K562 (cell line): ENCODE data around the gene IL36RN. TPM values are rescaled to one million over a fixed set of nuclear protein-coding genes. Genes with fewer than 3 reads are reported as not detected.

Source experiments
- ATAC-seq: fragments of 200-7000 bp; cut with Tn5 transposase; 3 replicates; pipeline ENCODE4 v1.9.1; 2020; ENCODE audit warnings: moderate library complexity
- BruUV-seq: library from RNA; stranded (reverse); fragments of 400-500 nt; replicated peaks from 2 replicates; lab custom pipeline; 2021; lab: Mats Ljungman, UMichigan
- CTCF ChIA-PET: fragments of 300-600 bp; formaldehyde crosslinking; extraction: SDS; loops from one replicate; lab custom pipeline; 2021; ENCODE audit warnings: low intra/inter-chr PET ratio; lab: Yijun Ruan, JAX
- POLR2A ChIA-PET: fragments of 300-600, 350-650 bp; sonication (Branson Sonifier 250); formaldehyde crosslinking; extraction: SDS; loops from one replicate; lab custom pipeline; 2021; ENCODE audit warnings: antibody characterized with exemption, inconsistent platforms; lab: Yijun Ruan, JAX
- DNase-seq, 4 experiments: peaks; one replicate each; pipeline versions ENCODE4 v3.0.0 to v3.0.0-alpha.2; 2011 to 2018; ENCODE audit warnings: low spot score in 3 of 4, mixed read lengths in 3 of 4; ENCODE audit errors: extremely low read depth in 1 of 4
- FAIRE-seq: peaks from 2 replicates; lab custom pipeline; 2011; peaks lifted over from hg19 to GRCh38; lab: Jason Lieb, UNC
- H2AFZ ChIP-seq: 2 replicates; pipeline ENCODE4 v1.6.0; 2011; ENCODE audit warnings: low read depth, low read length, control low read depth, inconsistent platforms
- H3K27ac ChIP-seq: fragments of 200-600 bp; 3 replicates; pipeline ENCODE4 v1.8.0; 2011; ENCODE audit warnings: low read depth, mild to moderate bottlenecking, control low read depth, inconsistent platforms, low read length, moderate library complexity, mixed read lengths; ENCODE audit errors: extremely low read depth
- H3K27me3 ChIP-seq, 2 experiments: fragments of 300-600 bp in 1 of 2; 2 replicates in 1 of 2; 3 replicates in 1 of 2; pipeline versions ENCODE4 v1.6.0 to v1.8.0; 2011; ENCODE audit warnings: inconsistent platforms in 2 of 2, low read length in 2 of 2, mild to moderate bottlenecking in 1 of 2, mixed read lengths in 1 of 2, moderate library complexity in 1 of 2; ENCODE audit not compliant: control insufficient read depth in 2 of 2, insufficient read depth in 2 of 2
- H3K36me3 ChIP-seq: fragments of 300-600 bp; 3 replicates; pipeline ENCODE4 v1.8.0; 2011; ENCODE audit warnings: mild to moderate bottlenecking, low read length, inconsistent platforms; ENCODE audit not compliant: control insufficient read depth, insufficient read depth
- H3K4me1 ChIP-seq, 2 experiments: fragments of 200-600 bp in 1 of 2; replicated peaks in 1 of 2; 2 replicates in 1 of 2; 3 replicates in 1 of 2; pipeline versions ENCODE4 v1.5.1 to v1.8.0; 2011; ENCODE audit warnings: inconsistent platforms in 2 of 2, low read length in 2 of 2, mild to moderate bottlenecking in 1 of 2, mixed read lengths in 1 of 2, moderate library complexity in 1 of 2; ENCODE audit not compliant: control insufficient read depth in 2 of 2, insufficient read depth in 2 of 2
- H3K4me2 ChIP-seq: 2 replicates; pipeline ENCODE4 v1.6.1; 2011; ENCODE audit warnings: low read length, control low read depth, inconsistent platforms, mixed read lengths; ENCODE audit not compliant: insufficient read depth
- H3K4me3 ChIP-seq: fragments of 200-600 bp; sonication (generic), shearing (Covaris generic); 2 replicates; pipeline ENCODE4 v1.5.1; 2016; ENCODE audit warnings: control low read depth, inconsistent platforms
- H3K79me2 ChIP-seq: fragments of 200-600 bp; 3 replicates; pipeline ENCODE4 v1.8.0; 2011; ENCODE audit warnings: low read length, inconsistent platforms; ENCODE audit not compliant: control insufficient read depth, insufficient read depth
- H3K9ac ChIP-seq, 2 experiments: 2 replicates each; pipeline versions ENCODE4 v1.6.0 to v1.6.1; 2011; ENCODE audit warnings: low read depth in 2 of 2, low read length in 2 of 2, control low read depth in 1 of 2, inconsistent platforms in 1 of 2, mild to moderate bottlenecking in 1 of 2, mixed read lengths in 1 of 2; ENCODE audit not compliant: insufficient read depth in 1 of 2
- H3K9me1 ChIP-seq: one replicate; pipeline ENCODE4 v1.6.0; 2011; ENCODE audit warnings: inconsistent platforms, mild to moderate bottlenecking, low read length, moderate library complexity; ENCODE audit not compliant: control insufficient read depth, insufficient read depth
- H3K9me3 ChIP-seq: replicated peaks from 2 replicates; pipeline ENCODE4 v1.5.1; 2011; ENCODE audit warnings: low read depth, low read length, inconsistent platforms; ENCODE audit not compliant: control insufficient read depth, insufficient read depth
- H4K20me1 ChIP-seq: replicated peaks from 2 replicates; pipeline ENCODE4 v1.6.1; 2011; ENCODE audit warnings: low read length, inconsistent platforms, mixed read lengths; ENCODE audit not compliant: control insufficient read depth, insufficient read depth
- BRD9 ChIP-seq: fragments of 450-650 bp; IDR thresholded peaks from 2 replicates; pipeline ENCODE4 v1.6.1; 2018; ENCODE audit warnings: low read depth; ENCODE audit not compliant: partially characterized antibody
- CBX1 ChIP-seq: sonication (generic); IDR thresholded peaks from 2 replicates; pipeline ENCODE4 v1.6.1; 2016; ENCODE audit warnings: antibody characterized with exemption, low read depth, mild to moderate bottlenecking
- CHCHD3 ChIP-seq: fragments of 250-450 bp; sonication (Bioruptor Pico); IDR thresholded peaks from 2 replicates; pipeline ENCODE4 v2.1.2; 2022; ENCODE audit warnings: mild to moderate bottlenecking
- EP400 ChIP-seq: fragments of 450-650 bp; IDR thresholded peaks from 2 replicates; pipeline ENCODE4 v1.6.1; 2017; ENCODE audit warnings: antibody characterized with exemption, mild to moderate bottlenecking, moderate library complexity
- MYNN ChIP-seq, 2 experiments: sonication (generic); formaldehyde crosslinking in 1 of 2; IDR thresholded peaks; 2 replicates each; pipeline versions ENCODE4 v1.5.0 to v1.6.1; 2016 to 2020; ENCODE audit warnings: antibody characterized with exemption in 1 of 2, missing genetic modification reagents in 1 of 2
- NR3C1 ChIP-seq: sonication (generic); formaldehyde crosslinking; IDR thresholded peaks from 2 replicates; pipeline ENCODE4 v1.8.1; 2022; ENCODE audit warnings: missing genetic modification reagents
- POLR2A ChIP-seq: fragments of 450-650 bp; conservative IDR thresholded peaks from 2 replicates; pipeline ENCODE4 v1.6.1; 2016
- SP2 ChIP-seq: IDR thresholded peaks from 2 replicates; pipeline ENCODE4 v1.6.1; 2011; ENCODE audit warnings: mild to moderate bottlenecking, low read depth, low read length, moderate library complexity; ENCODE audit not compliant: poor library complexity, severe bottlenecking; ENCODE audit errors: extremely low read depth
- XRCC4 ChIP-seq: IDR thresholded peaks from one replicate; pipeline ENCODE4 v1.6.1; 2011; ENCODE audit not compliant: insufficient read depth, insufficient read length; ENCODE audit errors: extremely low read depth
- in situ Hi-C: fragments of 300-500 bp; cut with MboI; formaldehyde crosslinking; loops from 4 replicates; pipeline ENCODE4 v1.15.0; 2018; ENCODE audit warnings: inconsistent platforms, mixed read lengths
- intact Hi-C: fragments of 100-400 bp; cut with micrococcal nuclease; formaldehyde crosslinking; loops from 2 replicates; pipeline ENCODE4 v1.14.2; 2022
- polyA plus RNA-seq, 8 experiments: library from polyadenylated mRNA; depleted of rRNA in 4 of 8; stranded (reverse) in 5 of 8; unstranded in 3 of 8; fragments of >200 nt; fragmentation: Nextera tagmentation in 2 of 8; fragmentation: Illumina TruSeq in 1 of 8; extraction: Ambion mirVana in 2 of 8; extraction: Trizol in 1 of 8; gene quantifications; 2 replicates each; pipeline versions ENCODE4 v1.2.1 to v1.2.3, GENCODE V29; 2011 to 2014; ENCODE audit warnings: inconsistent platforms in 1 of 8, missing spikeins in 1 of 8
- total RNA-seq, 7 experiments: library from RNA; depleted of rRNA in 6 of 7; stranded (reverse); fragments of >200 nt in 6 of 7; fragmentation: Illumina TruSeq in 2 of 7; extraction: Trizol in 2 of 7; gene quantifications; 2 replicates each; pipeline versions ENCODE4 v1.2.1 to v1.2.3, GENCODE V29; 2011 to 2021; ENCODE audit warnings: low replicate concordance in 1 of 7
- TF ChIP-seq, protein P1 (sequence below), 2 experiments: fragments of 450-650 bp in 1 of 2; sonication (generic) in 1 of 2; formaldehyde crosslinking in 1 of 2; IDR thresholded peaks in 1 of 2; conservative IDR thresholded peaks in 1 of 2; 2 replicates each; pipeline versions ENCODE4 v1.6.1 to v1.8.1; 2016 to 2023; ENCODE audit warnings: mild to moderate bottlenecking in 2 of 2, moderate library complexity in 2 of 2, inconsistent platforms in 1 of 2, missing genetic modification reagents in 1 of 2
- TF ChIP-seq, protein P2 (sequence below): conservative IDR thresholded peaks from 2 replicates; pipeline ENCODE4 v1.6.1; 2011; ENCODE audit warnings: low read depth, mild to moderate bottlenecking, low read length; ENCODE audit not compliant: control insufficient read depth
- TF ChIP-seq, protein P3 (sequence below): fragments of 250-450 bp; sonication (Bioruptor Pico); IDR thresholded peaks from 2 replicates; pipeline ENCODE4 v1.5.0; 2020; ENCODE audit warnings: mild to moderate bottlenecking
- TF ChIP-seq, protein P4 (sequence below): fragments of 250-450 bp; sonication (Bioruptor Pico); IDR thresholded peaks from 2 replicates; pipeline ENCODE4 v1.5.0; 2022; ENCODE audit warnings: mild to moderate bottlenecking

Gene IL36RN
- total and polyA plus RNA-seq, 9 of the 15 experiments (the other 6 are each of a cell fraction or from before 2014, with no cell fraction given), result not detected

DNA sequence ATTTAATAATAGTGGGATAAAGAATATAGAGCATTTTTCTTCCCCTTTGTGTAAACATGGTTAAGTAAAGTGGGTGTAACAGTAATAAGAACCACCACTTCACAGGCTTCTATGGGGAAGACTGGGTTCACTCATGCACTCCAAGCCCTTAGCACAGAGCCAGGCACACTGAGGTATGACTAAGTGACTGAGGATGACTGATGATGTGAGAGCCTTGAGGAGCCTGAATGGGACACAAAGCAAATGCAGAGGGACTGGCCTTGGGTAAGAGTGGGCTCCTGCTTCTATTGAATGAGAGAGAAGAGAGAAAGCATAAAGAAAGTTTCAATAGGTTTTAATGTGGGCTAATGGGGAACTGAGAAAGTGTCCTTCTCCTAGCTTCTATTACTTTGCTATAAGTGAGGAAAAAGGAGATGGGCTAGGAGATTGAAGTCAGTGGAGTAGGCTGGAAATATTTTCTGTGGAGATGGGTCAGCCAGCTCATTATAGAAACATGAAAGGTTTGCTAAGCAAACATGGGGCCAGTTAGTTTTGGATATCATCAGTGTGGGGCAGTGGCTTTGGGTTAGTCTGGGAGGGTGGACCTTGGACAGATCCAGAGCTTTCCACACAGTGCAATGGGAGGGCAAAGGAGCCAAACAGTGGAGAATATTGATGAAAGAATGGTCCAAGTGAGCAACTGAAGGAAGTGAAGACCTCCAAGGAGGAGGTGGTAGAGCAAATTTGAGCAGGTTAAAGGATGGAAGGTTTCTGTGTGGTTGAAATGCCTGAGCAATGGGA lies 29.4 kb downstream of the IL36RN start:
- H3K9me3 ChIP-seq, result no peaks in the 10 kb centered on the region
- peaks cover 4 to 20% of the 10 kb centered on the region in 2 experiments; a peak in 3 of 5 replicates for H3K27me3 ChIP-seq
- H3K9ac ChIP-seq, result no peak overlapping the region
- H3K9me1 ChIP-seq, result no peaks in the 10 kb centered on the region
- no peaks in the 10 kb centered on the region for H4K20me1 ChIP-seq
- no peaks in the 10 kb centered on the region for H3K36me3 ChIP-seq
- POLR2A ChIA-PET, result interaction anchor here (0.8 to 1.6 kb wide), 4 partner anchors 8 to 128 kb away, joined by 3 to 11 read pairs (median 3); no protein-coding TSS in a partner anchor
- CTCF ChIA-PET, result interaction anchor here (0.7 kb wide), 2 partner anchors 17 to 279 kb away, joined by 3 read pairs; no protein-coding TSS in a partner anchor
- no peak overlapping the region for H3K4me3 ChIP-seq
- ATAC-seq, result no peak
- no peaks in the 10 kb centered on the region for H3K4me1 ChIP-seq
- in situ Hi-C loops, result no loop called here
- no peak overlapping the region for H2AFZ ChIP-seq
- FAIRE-seq, result peak; percentile 29
- H3K79me2 ChIP-seq, result no peaks in the 10 kb centered on the region
- intact Hi-C loops, result loop anchor here (10.0 kb wide), 1 partner anchor 134 kb away; no protein-coding TSS in a partner anchor
- H3K27ac ChIP-seq, result no peak overlapping the region
- no TSS peak for BruUV-seq
- DNase-seq, result no peak
- H3K4me2 ChIP-seq, result no peak overlapping the region
- no peak for TF ChIP-seq POLR2A
- TF ChIP-seq, protein P1, sequence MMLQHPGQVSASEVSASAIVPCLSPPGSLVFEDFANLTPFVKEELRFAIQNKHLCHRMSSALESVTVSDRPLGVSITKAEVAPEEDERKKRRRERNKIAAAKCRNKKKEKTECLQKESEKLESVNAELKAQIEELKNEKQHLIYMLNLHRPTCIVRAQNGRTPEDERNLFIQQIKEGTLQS (IDR thresholded peaks at IDR 0.05), result no peak
- TF ChIP-seq, protein P1 (CRISPR knock-in tag; conservative IDR thresholded peaks at IDR 0.05), result no peak
- no peak for TF ChIP-seq CBX1
- TF ChIP-seq NR3C1 (CRISPR knock-in tag), result no peak
- TF ChIP-seq, protein P2, sequence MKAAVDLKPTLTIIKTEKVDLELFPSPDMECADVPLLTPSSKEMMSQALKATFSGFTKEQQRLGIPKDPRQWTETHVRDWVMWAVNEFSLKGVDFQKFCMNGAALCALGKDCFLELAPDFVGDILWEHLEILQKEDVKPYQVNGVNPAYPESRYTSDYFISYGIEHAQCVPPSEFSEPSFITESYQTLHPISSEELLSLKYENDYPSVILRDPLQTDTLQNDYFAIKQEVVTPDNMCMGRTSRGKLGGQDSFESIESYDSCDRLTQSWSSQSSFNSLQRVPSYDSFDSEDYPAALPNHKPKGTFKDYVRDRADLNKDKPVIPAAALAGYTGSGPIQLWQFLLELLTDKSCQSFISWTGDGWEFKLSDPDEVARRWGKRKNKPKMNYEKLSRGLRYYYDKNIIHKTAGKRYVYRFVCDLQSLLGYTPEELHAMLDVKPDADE, result no peak
- no peak for TF ChIP-seq BRD9
- no peak for TF ChIP-seq CHCHD3 (CRISPR knock-in tag)
- TF ChIP-seq XRCC4, result no peak
- TF ChIP-seq, protein P3, sequence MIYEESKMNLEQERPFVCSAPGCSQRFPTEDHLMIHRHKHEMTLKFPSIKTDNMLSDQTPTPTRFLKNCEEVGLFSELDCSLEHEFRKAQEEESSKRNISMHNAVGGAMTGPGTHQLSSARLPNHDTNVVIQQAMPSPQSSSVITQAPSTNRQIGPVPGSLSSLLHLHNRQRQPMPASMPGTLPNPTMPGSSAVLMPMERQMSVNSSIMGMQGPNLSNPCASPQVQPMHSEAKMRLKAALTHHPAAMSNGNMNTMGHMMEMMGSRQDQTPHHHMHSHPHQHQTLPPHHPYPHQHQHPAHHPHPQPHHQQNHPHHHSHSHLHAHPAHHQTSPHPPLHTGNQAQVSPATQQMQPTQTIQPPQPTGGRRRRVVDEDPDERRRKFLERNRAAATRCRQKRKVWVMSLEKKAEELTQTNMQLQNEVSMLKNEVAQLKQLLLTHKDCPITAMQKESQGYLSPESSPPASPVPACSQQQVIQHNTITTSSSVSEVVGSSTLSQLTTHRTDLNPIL (CRISPR knock-in tag), result no peak
- TF ChIP-seq MYNN (IDR thresholded peaks at IDR 0.05), result no peak
- no peak for TF ChIP-seq MYNN (CRISPR knock-in tag; IDR thresholded peaks at IDR 0.05)
- TF ChIP-seq, protein P4, sequence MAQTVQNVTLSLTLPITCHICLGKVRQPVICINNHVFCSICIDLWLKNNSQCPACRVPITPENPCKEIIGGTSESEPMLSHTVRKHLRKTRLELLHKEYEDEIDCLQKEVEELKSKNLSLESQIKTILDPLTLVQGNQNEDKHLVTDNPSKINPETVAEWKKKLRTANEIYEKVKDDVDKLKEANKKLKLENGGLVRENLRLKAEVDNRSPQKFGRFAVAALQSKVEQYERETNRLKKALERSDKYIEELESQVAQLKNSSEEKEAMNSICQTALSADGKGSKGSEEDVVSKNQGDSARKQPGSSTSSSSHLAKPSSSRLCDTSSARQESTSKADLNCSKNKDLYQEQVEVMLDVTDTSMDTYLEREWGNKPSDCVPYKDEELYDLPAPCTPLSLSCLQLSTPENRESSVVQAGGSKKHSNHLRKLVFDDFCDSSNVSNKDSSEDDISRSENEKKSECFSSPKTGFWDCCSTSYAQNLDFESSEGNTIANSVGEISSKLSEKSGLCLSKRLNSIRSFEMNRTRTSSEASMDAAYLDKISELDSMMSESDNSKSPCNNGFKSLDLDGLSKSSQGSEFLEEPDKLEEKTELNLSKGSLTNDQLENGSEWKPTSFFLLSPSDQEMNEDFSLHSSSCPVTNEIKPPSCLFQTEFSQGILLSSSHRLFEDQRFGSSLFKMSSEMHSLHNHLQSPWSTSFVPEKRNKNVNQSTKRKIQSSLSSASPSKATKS (CRISPR knock-in tag), result no peak
- no peak for TF ChIP-seq SP2
- TF ChIP-seq EP400, result no peak
